IMR-90 (cell line): ENCODE measurements around the gene IFIT1. TPM values are rescaled to one million over a fixed set of nuclear protein-coding genes. Genes with fewer than 3 reads are reported as not detected.
A peak's percentile ranks its signal among the peaks of the same experiment; 100 is the strongest.

ENCODE experiments used
- ATAC-seq: fragments of 200-7000 bp; cut with Tn5 transposase; 2 replicates; pipeline ENCODE4 v1.9.1; 2020; ENCODE audit warnings: low read depth, mild to moderate bottlenecking, moderate library complexity
- BruUV-seq: library from RNA; stranded (reverse); fragments of 400-500 nt; replicated peaks from 2 replicates; lab custom pipeline; 2021; lab: Mats Ljungman, UMichigan
- CTCF ChIA-PET: fragments of 300-600 bp; formaldehyde crosslinking; extraction: SDS; loops from one replicate; lab custom pipeline; 2021; ENCODE audit warnings: antibody characterized with exemption; lab: Yijun Ruan, JAX
- POLR2A ChIA-PET: fragments of 300-600 bp; sonication (Branson Sonifier 250); formaldehyde crosslinking; loops from one replicate; lab custom pipeline; 2022; ENCODE audit warnings: antibody characterized with exemption; ENCODE audit not compliant: unreplicated experiment; lab: Charles Lee
- DNase-seq: peaks from one replicate; pipeline ENCODE4 v3.0.0; 2013
- H2AFZ ChIP-seq: replicated peaks from 2 replicates; pipeline ENCODE3; 2013; ENCODE audit warnings: low read length, mild to moderate bottlenecking; ENCODE audit not compliant: poor library complexity
- H2AK5ac ChIP-seq: 2 replicates; pipeline ENCODE4 v1.6.1; 2013; ENCODE audit warnings: low read depth, low read length, inconsistent platforms
- H2AK9ac ChIP-seq: replicated peaks from 2 replicates; pipeline ENCODE3; 2013; ENCODE audit warnings: mild to moderate bottlenecking, low read depth, low read length, moderate library complexity; ENCODE audit not compliant: poor library complexity
- H2BK120ac ChIP-seq: 2 replicates; pipeline ENCODE4 v1.6.1; 2013; ENCODE audit warnings: low read depth, low read length, inconsistent platforms
- H2BK15ac ChIP-seq: 3 replicates; pipeline ENCODE4 v1.6.1; 2013; ENCODE audit warnings: low read depth, low read length, inconsistent platforms
- H2BK20ac ChIP-seq: 2 replicates; pipeline ENCODE4 v1.6.1; 2013; ENCODE audit warnings: low read depth, mild to moderate bottlenecking, inconsistent platforms, low read length, moderate library complexity
- H2BK5ac ChIP-seq: 2 replicates; pipeline ENCODE4 v1.6.1; 2013; ENCODE audit warnings: mild to moderate bottlenecking, low read depth, low read length, inconsistent platforms; ENCODE audit not compliant: poor library complexity, severe bottlenecking
- H3K14ac ChIP-seq: replicated peaks from 2 replicates; pipeline ENCODE4 v1.6.1; 2013; ENCODE audit warnings: low read depth, low read length, inconsistent platforms
- H3K18ac ChIP-seq: 2 replicates; pipeline ENCODE4 v1.6.1; 2013; ENCODE audit warnings: low read depth, low read length, control low read depth
- H3K23ac ChIP-seq: 2 replicates; pipeline ENCODE4 v1.6.1; 2013; ENCODE audit warnings: low read depth, low read length, inconsistent platforms
- H3K27ac ChIP-seq: 2 replicates; pipeline ENCODE4 v1.5.1; 2013; ENCODE audit warnings: mild to moderate bottlenecking, control low read depth, low read length; ENCODE audit not compliant: insufficient read depth
- H3K27me3 ChIP-seq: 2 replicates; pipeline ENCODE4 v1.6.1; 2013; ENCODE audit warnings: low read length; ENCODE audit not compliant: control insufficient read depth, insufficient read depth
- H3K36me3 ChIP-seq: 2 replicates; pipeline ENCODE4 v1.6.1; 2013; ENCODE audit warnings: low read length, mixed read lengths; ENCODE audit not compliant: control insufficient read depth, insufficient read depth
- H3K4ac ChIP-seq: 2 replicates; pipeline ENCODE4 v1.6.1; 2013; ENCODE audit warnings: low read depth, low read length, inconsistent platforms
- H3K4me1 ChIP-seq: 2 replicates; pipeline ENCODE4 v1.6.1; 2013; ENCODE audit warnings: low read length, mixed read lengths; ENCODE audit not compliant: control insufficient read depth, insufficient read depth
- H3K4me2 ChIP-seq: 2 replicates; pipeline ENCODE4 v1.6.1; 2013; ENCODE audit warnings: low read depth, mild to moderate bottlenecking, control low read depth, low read length, moderate library complexity
- H3K4me3 ChIP-seq: 2 replicates; pipeline ENCODE4 v1.5.1; 2013; ENCODE audit warnings: low read depth, mild to moderate bottlenecking, control low read depth, low read length, moderate library complexity; ENCODE audit not compliant: insufficient read depth
- H3K56ac ChIP-seq: 2 replicates; pipeline ENCODE4 v1.6.1; 2013; ENCODE audit warnings: low read length, inconsistent platforms; ENCODE audit not compliant: insufficient read depth; ENCODE audit errors: extremely low read depth
- H3K79me1 ChIP-seq, 2 experiments: 2 replicates each; pipeline ENCODE4 v1.6.1; 2013; ENCODE audit warnings: low read length in 2 of 2, inconsistent platforms in 1 of 2, low read depth in 1 of 2
- H3K9ac ChIP-seq: 2 replicates; pipeline ENCODE4 v1.6.1; 2013; ENCODE audit warnings: low read depth, low read length, control low read depth
- H3K9me1 ChIP-seq: 2 replicates; pipeline ENCODE4 v1.6.1; 2013; ENCODE audit warnings: low read length, inconsistent platforms; ENCODE audit not compliant: insufficient read depth
- H3K9me3 ChIP-seq: 2 replicates; pipeline ENCODE4 v1.6.1; 2013; ENCODE audit warnings: low read length; ENCODE audit not compliant: control insufficient read depth, insufficient read depth
- H4K20me1 ChIP-seq: 2 replicates; pipeline ENCODE4 v1.6.1; 2013; ENCODE audit warnings: low read length, inconsistent platforms; ENCODE audit not compliant: insufficient read depth
- H4K5ac ChIP-seq: 2 replicates; pipeline ENCODE4 v1.6.1; 2013; ENCODE audit warnings: mild to moderate bottlenecking, low read depth, low read length, control low read depth
- H4K8ac ChIP-seq, 2 experiments: 2 replicates each; pipeline ENCODE4 v1.6.1; 2013; ENCODE audit warnings: low read depth in 2 of 2, low read length in 2 of 2, control low read depth in 1 of 2, inconsistent platforms in 1 of 2
- H4K91ac ChIP-seq: 2 replicates; pipeline ENCODE4 v1.6.1; 2013; ENCODE audit warnings: low read depth, low read length, inconsistent platforms; ENCODE audit not compliant: insufficient read depth
- CTCF ChIP-seq: conservative IDR thresholded peaks from 2 replicates; pipeline ENCODE4 v1.5.1; 2012; ENCODE audit warnings: mild to moderate bottlenecking, low read depth, low read length, improper control_type of control experiment
- SMC3 ChIP-seq: fragments of 150-350 bp; IDR thresholded peaks from 2 replicates; pipeline ENCODE4 v1.6.1; 2016; ENCODE audit warnings: low read depth, mild to moderate bottlenecking, antibody characterized with exemption, low read length, moderate library complexity
- WGBS, 2 experiments: methylation state at CpG; one replicate each; pipeline versions ENCODE4 v1.1.5 to v1.1.7; 2013; ENCODE audit warnings: missing lambda C conversion rate in 2 of 2; ENCODE audit not compliant: insufficient read length in 1 of 2; ENCODE audit errors: extremely low coverage in 2 of 2; 5-methylcytosine and 5-hydroxymethylcytosine counted together
- dilution Hi-C: fragments of 300-500 bp; cut with HindIII; formaldehyde crosslinking; loops from one replicate; pipeline ENCODE4 v1.14.3; 2018; ENCODE audit warnings: low sequenced_read_pairs; ENCODE audit not compliant: unreplicated experiment
- in situ Hi-C: fragments of 300-500 bp; cut with MboI; formaldehyde crosslinking; loops from 3 replicates; pipeline ENCODE4 v1.14.3; 2019; ENCODE audit warnings: low sequenced_read_pairs, inconsistent platforms, mixed read lengths
- intact Hi-C: fragments of 100-400 bp; cut with micrococcal nuclease; formaldehyde crosslinking; loops from 2 replicates; pipeline ENCODE4 v1.10.0; 2022
- polyA plus RNA-seq, 3 experiments: library from polyadenylated mRNA; depleted of rRNA; stranded (reverse); fragments of >200 nt; gene quantifications; 2 replicates each; pipeline ENCODE4 v1.2.3, GENCODE V29; 2012; ENCODE audit warnings: low replicate concordance in 1 of 3
- total RNA-seq: library from RNA; depleted of rRNA; stranded (reverse); fragments of >200 nt; gene quantifications from 2 replicates; pipeline ENCODE4 v1.2.3, GENCODE V29; 2012; rRNA removed

IFIT1 gene
- total and polyA plus RNA-seq, 2 of the 4 experiments (the other 2 are of a cell fraction): 6.1 to 6.8 TPM

DNA sequence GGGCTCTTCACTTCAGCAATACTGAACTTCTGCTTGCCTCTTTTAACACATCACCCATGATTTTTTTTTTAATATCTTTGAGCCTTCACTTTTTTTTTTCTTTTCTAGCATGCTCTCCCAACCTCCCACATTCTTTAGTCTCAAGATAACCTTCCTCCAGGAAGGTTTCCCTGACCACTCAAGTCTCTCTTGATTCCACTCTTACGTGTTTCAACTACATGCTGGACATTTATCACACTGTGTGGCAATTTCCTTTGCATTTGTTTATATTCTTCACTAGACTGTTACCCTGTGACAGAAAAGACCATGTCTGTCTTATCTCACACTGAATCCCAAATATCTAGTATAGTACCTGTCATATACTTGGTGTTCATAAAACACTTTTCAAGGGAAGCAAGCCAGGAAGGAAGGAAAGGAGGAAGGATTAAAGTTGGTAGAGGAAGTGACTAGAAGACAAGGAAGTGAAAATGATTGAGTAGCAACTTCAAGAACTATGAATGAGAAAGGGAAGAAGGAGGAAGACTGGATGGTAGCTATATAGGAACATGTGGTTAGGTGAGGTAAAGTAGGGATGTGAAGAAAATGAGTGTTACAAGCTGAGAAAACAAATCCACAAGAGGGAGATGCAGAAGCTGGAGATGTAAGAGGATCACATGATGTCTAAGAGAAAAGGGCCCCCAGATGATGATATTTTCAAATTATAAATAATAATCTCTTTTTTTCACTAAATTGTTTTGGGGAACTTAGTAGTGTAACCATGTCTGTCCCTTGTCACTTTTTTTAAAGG is 62.3 kb downstream of the IFIT1 start:
- CTCF ChIA-PET: interaction anchor here (0.7 kb wide), 2 partner anchors 12 to 21 kb away, joined by 3 to 4 read pairs; no protein-coding TSS in a partner anchor
- dilution Hi-C loops: no loop called here

More for the DNA sequence above, 62.3 kb downstream of the IFIT1 start:
- 0 out of 2 replicates have a peak overlapping the region, but pooled peaks have one; percentile 19 for H2BK20ac ChIP-seq
- no peak overlapping the region for H3K56ac ChIP-seq
- peak overlapping the region; percentile 3; the same call in 1 of the 2 replicates for H3K14ac ChIP-seq
- H3K4ac ChIP-seq: no peak overlapping the region; the same call in 1 of the 2 replicates
- H2AK9ac ChIP-seq: no peak overlapping the region
- H3K4me3 ChIP-seq: no peak overlapping the region
- ATAC-seq: no peak
- peak overlapping the region; percentile 29; the same call in 1 of the 2 replicates for H4K5ac ChIP-seq
- intact Hi-C loops: no loop called here
- in situ Hi-C loops: no loop called here
- H2BK120ac ChIP-seq: no peak overlapping the region
- H3K27ac ChIP-seq: no peak overlapping the region
- no peaks in the 10 kb centered on the region for H3K79me1 ChIP-seq
- no peak for TF ChIP-seq SMC3
- 0 out of 2 replicates have a peak, but pooled peaks have one; percentile 10 for TF ChIP-seq CTCF
- H2AK5ac ChIP-seq: no peak overlapping the region
- no peak overlapping the region for H3K23ac ChIP-seq
- H3K4me2 ChIP-seq: no peak overlapping the region
- POLR2A ChIA-PET: no interaction called here
- WGBS, 2 experiments: 50% methylated on average over 1 of the region's 1 CpG; no CpG with 5 or more reads in 1 of the 2 experiments
- H2AFZ ChIP-seq: no peak overlapping the region
- no peaks in the 10 kb centered on the region for H4K20me1 ChIP-seq
- H4K8ac ChIP-seq: no peak overlapping the region
- H4K91ac ChIP-seq: no peak overlapping the region
- no peak overlapping the region for H3K9ac ChIP-seq
- DNase-seq: peak; percentile 22
- no peaks in the 10 kb centered on the region for H3K9me3 ChIP-seq
- H3K9me1 ChIP-seq: no peaks in the 10 kb centered on the region
- H3K36me3 ChIP-seq: no peaks in the 10 kb centered on the region
- H3K27me3 ChIP-seq: no peaks in the 10 kb centered on the region
- BruUV-seq: no TSS peak
- H2BK5ac ChIP-seq: no peak overlapping the region
- H3K18ac ChIP-seq: peak overlapping the region; percentile 48; the same call in 1 of the 2 replicates
- H2BK15ac ChIP-seq: peak overlapping the region; percentile 65; the same call in 1 of the 3 replicates
- H3K4me1 ChIP-seq: peaks cover 6% of the 10 kb centered on the region; the same call in 1 of the 2 replicates

Other genes with a start within 250 kb of the IFIT1 start
- gene CH25H, start 185.3 kb upstream of the IFIT1 start, total RNA-seq: 0.18 TPM in 1 of 2 replicates, not detected in the other
- 0.12 and 0.19 TPM in 2 replicates for gene CH25H, start 185.3 kb upstream of the IFIT1 start, polyA plus RNA-seq (2012; rRNA removed)
- gene LIPA, start 140.8 kb upstream of the IFIT1 start, total RNA-seq: 31.9 and 32.5 TPM in 2 replicates
- 16.7 and 23.1 TPM in 2 replicates for gene LIPA, start 140.8 kb upstream of the IFIT1 start, polyA plus RNA-seq (2012; rRNA removed)
- gene IFIT2, start 90.6 kb upstream of the IFIT1 start, total RNA-seq: 1.9 and 2.2 TPM in 2 replicates
- 0.67 and 1.1 TPM in 2 replicates for gene IFIT2, start 90.6 kb upstream of the IFIT1 start, polyA plus RNA-seq (2012; rRNA removed)
- gene IFIT3, start 64.6 kb upstream of the IFIT1 start, total RNA-seq: 7.3 and 7.8 TPM in 2 replicates
- gene IFIT3, start 64.6 kb upstream of the IFIT1 start, polyA plus RNA-seq (2012; rRNA removed): 2.8 and 3.5 TPM in 2 replicates
- not detected in 2 replicates for gene IFIT1B, start 14.6 kb upstream of the IFIT1 start, total RNA-seq
- not detected in 2 replicates for gene IFIT1B, start 14.6 kb upstream of the IFIT1 start, polyA plus RNA-seq (2012; rRNA removed)
- 18.1 and 21.7 TPM in 2 replicates for gene IFIT5, start 21.9 kb downstream of the IFIT1 start, total RNA-seq
- gene IFIT5, start 21.9 kb downstream of the IFIT1 start, polyA plus RNA-seq (2012; rRNA removed): 3.9 and 5.2 TPM in 2 replicates
- gene SLC16A12, start 143.0 kb downstream of the IFIT1 start, total RNA-seq: 1.6 and 2.2 TPM in 2 replicates
- 1.0 and 1.4 TPM in 2 replicates for gene SLC16A12, start 143.0 kb downstream of the IFIT1 start, polyA plus RNA-seq (2012; rRNA removed)